Left renal cortex interstitium (tissue), 4 donors: ENCODE measurements around the gene TAGLN3. TPM values are rescaled to one million over a fixed set of nuclear protein-coding genes. Genes with fewer than 3 reads are reported as not detected.

Source experiments
- DNase-seq, 4 donors: peaks; one replicate each; pipeline ENCODE4 v3.0.0-alpha.2; 2013; ENCODE audit warnings: low read depth in 4 of 4, low spot score in 2 of 4, missing footprints in 1 of 4
- polyA plus RNA-seq, 4 donors: library from polyadenylated mRNA; unstranded; fragments of 120-200 nt; gene quantifications; one replicate each; pipeline ENCODE4 v1.2.1, GENCODE V29; 2013; ENCODE audit not compliant: insufficient read length in 4 of 4

Gene TAGLN3
- 1 to 10 TPM; 1.4 to 3.2 (median 2.7) TPM for polyA plus RNA-seq

- peak in 2 of 4 donors; percentile 31 to 45 for DNase-seq
Observed at GRCh38 chr3:111998636-111999483, at the start of gene TAGLN3. Gene TAGLN3, plus strand, starts transcription at chr3:111998922. Its CDS starts 501 bp downstream, at chr3:111999423.

DNA sequence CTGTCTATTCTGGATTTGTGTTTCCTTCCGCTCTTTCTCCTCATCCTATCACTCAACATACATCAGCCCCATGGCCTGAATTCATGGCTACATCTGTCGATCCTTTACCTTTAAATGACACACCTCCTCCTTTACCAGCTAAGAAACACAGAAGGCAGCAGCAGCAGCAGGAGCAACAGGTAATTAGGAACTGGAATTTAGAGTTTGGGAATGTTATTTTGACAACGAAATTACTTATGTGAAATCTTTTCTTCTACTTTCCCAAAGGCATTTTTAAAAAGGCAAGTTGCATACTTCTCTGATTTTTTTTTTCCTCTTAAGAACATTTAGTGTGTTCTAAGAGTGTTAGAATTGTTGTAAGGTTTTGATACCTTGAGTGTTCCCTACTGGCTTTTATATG is 49.0 kb upstream of the TAGLN3 start:
- no peak for DNase-seq

GRCh38 chr3:111951032-111951431 is 47.7 kb upstream of the TAGLN3 start:
- DNase-seq = no peak

DNA sequence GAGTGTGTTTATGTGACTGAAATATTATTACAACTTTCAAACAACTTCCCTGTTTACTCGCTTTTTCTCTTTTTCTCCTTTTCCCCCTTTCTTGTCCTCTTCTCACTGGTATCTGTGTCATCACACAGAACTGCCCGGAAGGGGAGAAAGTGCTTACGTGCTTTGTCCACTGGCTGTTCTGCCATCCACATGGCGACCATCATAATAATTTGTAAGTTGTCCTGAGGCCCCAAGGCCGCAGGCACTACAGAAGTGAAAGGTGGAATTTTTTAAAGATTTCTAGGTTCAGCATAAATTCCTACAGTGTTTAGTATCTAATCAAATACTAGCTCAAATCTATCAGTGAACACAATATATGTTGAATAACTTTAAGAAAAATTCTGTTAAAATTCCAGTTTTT is 46.6 kb upstream of the TAGLN3 start:
- no peak for DNase-seq

DNA sequence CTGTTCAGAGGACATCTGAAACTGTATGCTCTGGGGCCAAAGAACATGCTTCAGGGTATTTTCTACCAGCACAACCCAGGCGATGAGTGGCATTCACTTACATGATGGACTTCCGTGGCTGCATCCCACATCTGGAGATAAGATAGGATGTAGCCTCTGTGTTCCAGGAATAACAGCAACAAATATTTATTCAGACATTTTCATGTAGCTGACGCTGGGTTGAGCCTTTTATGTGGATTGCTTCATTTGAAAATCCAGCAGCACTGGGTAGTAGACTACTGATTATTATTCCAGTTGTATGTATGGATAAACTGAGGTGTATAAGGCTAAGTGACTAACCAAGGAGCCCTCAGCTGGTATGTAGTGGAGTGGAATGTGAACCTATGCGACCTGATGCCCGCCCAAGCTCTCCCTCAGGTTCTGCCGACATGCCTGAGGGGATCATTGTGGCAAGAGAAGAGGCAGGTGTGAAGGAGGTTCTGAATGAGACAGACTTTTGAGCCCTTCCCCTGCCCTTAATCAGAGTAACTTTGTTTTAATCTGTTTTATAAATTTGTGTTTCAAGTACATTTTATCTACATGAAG is 45.8 kb upstream of the TAGLN3 start:
- no peak for DNase-seq

GRCh38 chr3:111954228-111954990 is 44.3 kb upstream of the TAGLN3 start:
- DNase-seq = no peak

DNA sequence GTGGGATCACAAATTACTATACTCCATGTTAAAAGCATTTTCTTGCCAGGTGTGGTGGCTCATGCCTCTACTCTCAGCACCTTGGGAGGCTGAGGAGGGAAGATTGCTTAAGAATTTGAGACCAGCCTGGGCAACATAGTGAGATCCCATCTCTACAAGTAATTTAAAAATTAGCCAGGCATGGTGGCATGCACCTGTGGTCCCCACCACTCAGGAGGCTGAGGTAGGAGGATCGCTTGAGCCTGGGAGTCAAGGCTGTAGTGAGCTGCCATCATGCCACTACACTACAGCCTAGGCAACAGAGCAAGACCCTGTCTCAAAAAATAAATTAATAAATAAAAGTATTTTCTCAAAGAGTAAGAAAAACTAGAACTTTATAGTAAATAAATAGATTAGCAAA is 42.8 kb upstream of the TAGLN3 start:
- no peak for DNase-seq

GRCh38 chr3:111956449-111956848 is 42.3 kb upstream of the TAGLN3 start:
- DNase-seq = no peak

DNA sequence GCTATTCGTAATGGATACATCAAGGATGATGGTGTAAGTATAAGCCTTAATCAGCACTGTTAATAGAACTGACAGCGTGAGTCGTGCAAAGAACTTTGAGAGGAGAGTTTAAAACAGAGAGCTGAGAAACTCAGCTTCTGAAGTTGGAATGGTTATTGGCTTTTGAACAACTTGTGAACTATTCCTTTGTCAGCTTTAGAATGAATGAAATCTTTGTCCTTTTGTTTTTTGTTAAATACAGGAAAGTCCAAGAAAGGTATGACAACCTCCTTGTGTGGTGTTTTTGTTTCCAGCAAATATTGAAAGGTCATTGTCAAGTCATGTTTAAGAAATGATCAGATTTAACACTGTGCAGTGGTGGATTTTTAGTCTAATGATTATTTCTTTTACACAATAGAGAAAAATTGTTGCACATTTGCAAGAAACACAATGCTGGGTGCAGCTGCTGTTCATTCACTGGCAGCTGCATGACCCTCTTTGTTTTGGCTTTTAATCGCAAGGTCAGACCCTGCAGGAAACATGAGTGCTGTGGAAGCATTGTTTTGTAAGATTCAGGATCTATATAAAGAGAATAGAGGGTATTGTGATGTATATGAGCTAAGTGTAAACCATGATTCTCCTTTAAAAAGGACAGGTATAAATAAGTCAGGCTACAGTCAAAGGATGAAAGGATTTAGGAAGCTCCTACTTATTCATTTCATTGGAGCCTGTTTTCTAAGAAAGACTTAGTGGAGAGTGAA is 41.6 kb upstream of the TAGLN3 start:
- DNase-seq = no peak

GRCh38 chr3:111961461-111962164 is 37.1 kb upstream of the TAGLN3 start:
- DNase-seq = no peak

GRCh38 chr3:111963424-111963823 is 35.3 kb upstream of the TAGLN3 start:
- no peak for DNase-seq

DNA sequence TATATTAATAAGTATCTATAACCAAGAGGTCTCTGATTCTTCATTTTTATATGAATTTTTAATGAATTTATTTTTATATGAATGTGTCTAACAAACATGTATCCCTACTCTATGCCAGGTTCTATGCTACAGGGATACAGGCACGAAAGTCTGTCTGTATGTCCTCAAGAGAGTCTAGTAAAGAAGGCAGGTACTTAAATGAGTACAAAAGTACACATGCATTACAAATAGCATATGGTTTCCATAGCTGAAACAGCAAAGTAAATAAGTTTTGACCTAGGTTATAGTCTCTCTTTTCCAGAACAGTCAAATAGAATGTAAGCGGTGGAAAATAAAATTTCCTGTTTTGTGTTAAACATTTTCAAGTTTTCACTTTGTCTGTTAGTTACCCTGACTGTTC is 33.2 kb upstream of the TAGLN3 start:
- DNase-seq = no peak

GRCh38 chr3:111967068-111967467 is 31.7 kb upstream of the TAGLN3 start:
- DNase-seq = no peak

DNA sequence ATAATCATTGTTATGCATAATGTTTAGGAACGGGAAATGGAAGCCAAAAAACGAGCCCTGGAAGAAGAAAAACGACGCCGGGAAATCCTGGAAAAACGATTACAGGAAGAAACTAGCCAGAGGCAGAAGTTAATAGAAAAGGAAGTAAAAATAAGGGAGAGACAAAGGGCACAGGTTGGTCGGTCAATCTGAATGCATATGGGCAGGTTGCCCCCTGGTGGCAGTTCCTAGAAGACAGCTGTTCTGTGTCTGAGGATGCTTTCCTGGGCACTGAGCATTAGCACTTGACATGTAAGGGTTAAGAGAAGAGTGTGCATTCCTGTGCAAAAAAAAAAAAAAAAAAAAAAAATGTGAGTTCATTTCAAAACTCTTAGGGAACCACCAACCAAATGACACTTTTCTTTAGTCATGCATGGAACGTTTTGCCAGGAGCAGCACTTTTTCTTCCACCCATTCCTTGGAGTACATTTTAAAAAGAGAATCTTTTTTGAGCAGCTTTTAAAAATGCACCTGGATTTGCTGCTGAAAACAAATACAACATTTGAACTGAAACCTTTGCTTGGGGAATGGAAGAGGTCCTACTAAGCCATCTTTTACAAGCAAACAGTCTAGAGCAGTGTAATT is 31.0 kb upstream of the TAGLN3 start:
- DNase-seq = peak in 2 of 4 donors; percentile 62 to 78

GRCh38 chr3:111968319-111969054 is 30.2 kb upstream of the TAGLN3 start:
- DNase-seq = no peak

GRCh38 chr3:111970376-111970775 is 28.3 kb upstream of the TAGLN3 start:
- no peak for DNase-seq

- DNase-seq = peak in 2 of 4 donors; percentile 37 to 71
Observed at GRCh38 chr3:111971533-111972130, 27.1 kb upstream of the TAGLN3 start.

GRCh38 chr3:111972891-111973290 is 25.8 kb upstream of the TAGLN3 start:
- DNase-seq = no peak
